Camera-type eye (tissue), 1 donor: ENCODE measurements around the gene GRID1. TPM values are rescaled to one million over a fixed set of nuclear protein-coding genes. Genes with fewer than 3 reads are reported as not detected.

Source experiments
- total RNA-seq: library from RNA; depleted of rRNA; stranded (reverse); fragments of >200 nt; gene quantifications from one replicate; pipeline ENCODE4 v1.2.3, GENCODE V29; 2014

The GRID1 gene
- total RNA-seq: 10.0 TPM

GRCh38 chr10:86366033-86366901 lies at the start of gene GRID1:
Gene GRID1 (minus strand): TSS chr10:86366795.

Other genes starting within 250 kb of the GRID1 start
- 73.8 TPM for gene WAPL, start 155.0 kb upstream of the GRID1 start, total RNA-seq